MM.1S (cell line): ENCODE data around the gene CPB1.

ENCODE experiments used
- DNase-seq: peaks from one replicate; pipeline ENCODE4 v3.0.0-alpha.2; 2015
- H2AFZ ChIP-seq: fragments of 300-600 bp; sonication (generic); 2 replicates; pipeline ENCODE4 v1.6.0; 2016; ENCODE audit warnings: antibody characterized with exemption, low read length
- H3F3A ChIP-seq: fragments of 300-600 bp; sonication (generic); 2 replicates; pipeline ENCODE4 v1.6.1; 2016; ENCODE audit warnings: mild to moderate bottlenecking, antibody characterized with exemption, low read length, moderate library complexity, mixed read lengths; ENCODE audit not compliant: insufficient read depth
- H3K27ac ChIP-seq: fragments of 300-600 bp; sonication (generic); 2 replicates; pipeline ENCODE4 v1.5.1; 2016; ENCODE audit warnings: mild to moderate bottlenecking, low read length
- H3K27me3 ChIP-seq: fragments of 300-600 bp; sonication (generic); replicated peaks from 2 replicates; pipeline ENCODE4 v1.6.0; 2016; ENCODE audit warnings: low read length; ENCODE audit not compliant: insufficient read depth
- H3K36me3 ChIP-seq: fragments of 300-600 bp; sonication (generic); replicated peaks from 2 replicates; pipeline ENCODE4 v1.6.1; 2016; ENCODE audit warnings: mild to moderate bottlenecking, low read length, mixed read lengths; ENCODE audit not compliant: insufficient read depth
- H3K4me1 ChIP-seq: fragments of 300-600 bp; sonication (generic); 2 replicates; pipeline ENCODE4 v1.6.1; 2016; ENCODE audit warnings: low read length, mixed read lengths
- H3K4me2 ChIP-seq: fragments of 300-600 bp; sonication (generic); 2 replicates; pipeline ENCODE4 v1.6.0; 2016; ENCODE audit warnings: low read depth, low read length
- H3K4me3 ChIP-seq: fragments of 300-600 bp; sonication (generic); 2 replicates; pipeline ENCODE4 v1.5.1; 2016; ENCODE audit warnings: low read length, mixed read lengths
- H3K79me2 ChIP-seq: fragments of 300-600 bp; sonication (generic); 2 replicates; pipeline ENCODE4 v1.6.1; 2016; ENCODE audit warnings: mixed run types, low read length, mixed read lengths
- H3K9ac ChIP-seq: fragments of 300-600 bp; sonication (generic); 2 replicates; pipeline ENCODE4 v1.6.1; 2016; ENCODE audit warnings: low read length, mixed read lengths
- H3K9me2 ChIP-seq: fragments of 300-600 bp; sonication (generic); replicated peaks from 2 replicates; pipeline ENCODE4 v1.6.1; 2016; ENCODE audit warnings: mild to moderate bottlenecking, low read length, mixed read lengths; ENCODE audit not compliant: insufficient read depth
- H3K9me3 ChIP-seq: fragments of 300-600 bp; sonication (generic); replicated peaks from 2 replicates; pipeline ENCODE4 v1.6.1; 2016; ENCODE audit warnings: mild to moderate bottlenecking, low read length, mixed read lengths; ENCODE audit not compliant: insufficient read depth
- H4K20me1 ChIP-seq: fragments of 300-600 bp; sonication (generic); 2 replicates; pipeline ENCODE4 v1.6.1; 2016; ENCODE audit warnings: mild to moderate bottlenecking, low read length, moderate library complexity, mixed read lengths; ENCODE audit not compliant: insufficient read depth
- CTCF ChIP-seq: fragments of 300-600 bp; sonication (generic); IDR thresholded peaks from 2 replicates; pipeline ENCODE4 v1.5.1; 2016; ENCODE audit warnings: antibody characterized with exemption, low read length, mixed read lengths
- EZH2 ChIP-seq: fragments of 300-600 bp; sonication (generic); optimal IDR thresholded peaks from 2 replicates; pipeline ENCODE3; 2017; ENCODE audit warnings: low read depth, mild to moderate bottlenecking, antibody characterized with exemption, low read length, mixed read lengths
- EZH2phosphoT487 ChIP-seq: fragments of 300-600 bp; sonication (generic); IDR thresholded peaks from 2 replicates; pipeline ENCODE4 v1.6.1; 2018; ENCODE audit warnings: antibody characterized with exemption, low read length

CPB1 gene

GRCh38 chr3:148873270-148873927 is 45.8 kb downstream of the CPB1 start:
- no peak overlapping the region for H3K27ac ChIP-seq
- no peak for DNase-seq
- no peaks in the 10 kb centered on the region for H3K27me3 ChIP-seq
- no peak overlapping the region for H2AFZ ChIP-seq
- H3K9me2 ChIP-seq: no peaks in the 10 kb centered on the region
- no peaks in the 10 kb centered on the region for H3K79me2 ChIP-seq
- no peak for TF ChIP-seq CTCF
- TF ChIP-seq EZH2phosphoT487: no peak
- TF ChIP-seq EZH2: no peak
- peaks cover 5% of the 10 kb centered on the region for H3K4me1 ChIP-seq
- no peaks in the 10 kb centered on the region for H3K9me3 ChIP-seq
- H3K36me3 ChIP-seq: no peaks in the 10 kb centered on the region
- H3K9ac ChIP-seq: no peak overlapping the region
- no peak overlapping the region for H3K4me3 ChIP-seq
- no peaks in the 10 kb centered on the region for H4K20me1 ChIP-seq
- H3F3A ChIP-seq: no peaks in the 10 kb centered on the region
- no peak overlapping the region for H3K4me2 ChIP-seq

GRCh38 chr3:148873977-148874376 is 46.4 kb downstream of the CPB1 start:
- Histone ChIP-seq H3K9ac (no peak overlapping the region), H4K20me1 (no peaks in the 10 kb centered on the region), H3F3A (no peaks in the 10 kb centered on the region), H3K4me2 (peak overlapping the region; percentile 14; the same call in 1 of the 2 replicates), H3K27ac (no peak overlapping the region), H3K9me2 (no peaks in the 10 kb centered on the region), H3K9me3 (no peaks in the 10 kb centered on the region), H3K79me2 (no peaks in the 10 kb centered on the region), H3K27me3 (no peaks in the 10 kb centered on the region), H3K4me1 (peaks cover 5% of the 10 kb centered on the region), H2AFZ (no peak overlapping the region), H3K4me3 (no peak overlapping the region), H3K36me3 (no peaks in the 10 kb centered on the region)
- no peak for TF ChIP-seq EZH2phosphoT487
- TF ChIP-seq CTCF: no peak
- TF ChIP-seq EZH2: no peak
- DNase-seq: no peak

- Histone ChIP-seq H3K4me2 (no peak overlapping the region), H3F3A (no peaks in the 10 kb centered on the region), H4K20me1 (no peaks in the 10 kb centered on the region), H3K79me2 (no peaks in the 10 kb centered on the region), H3K36me3 (no peaks in the 10 kb centered on the region), H3K9me3 (no peaks in the 10 kb centered on the region), H3K4me1 (peaks cover 5% of the 10 kb centered on the region), H3K9me2 (no peaks in the 10 kb centered on the region), H3K4me3 (no peak overlapping the region), H3K9ac (no peak overlapping the region), H2AFZ (no peak overlapping the region), H3K27ac (no peak overlapping the region), H3K27me3 (no peaks in the 10 kb centered on the region)
- no peak for DNase-seq
- no peak for TF ChIP-seq EZH2phosphoT487
- no peak for TF ChIP-seq EZH2
- no peak for TF ChIP-seq CTCF
Observed at GRCh38 chr3:148878095-148878494, 50.5 kb downstream of the CPB1 start.
